ENCODE data around the gene ZDHHC22. TPM values are rescaled to one million over a fixed set of nuclear protein-coding genes. Genes with fewer than 3 reads are reported as not detected.

The ZDHHC22 gene
- total RNA-seq, 2 experiments from 2014 or later, result not detected

GRCh38 chr14:77158882-77159255 lies 17.3 kb upstream of the ZDHHC22 start:
- ChIA-PET CTCF (interaction anchor here (0.5 kb wide), 1 partner anchor 218 kb away, joined by 3 read pairs; no protein-coding TSS in a partner anchor), POLR2A (no interaction called here)

DNA sequence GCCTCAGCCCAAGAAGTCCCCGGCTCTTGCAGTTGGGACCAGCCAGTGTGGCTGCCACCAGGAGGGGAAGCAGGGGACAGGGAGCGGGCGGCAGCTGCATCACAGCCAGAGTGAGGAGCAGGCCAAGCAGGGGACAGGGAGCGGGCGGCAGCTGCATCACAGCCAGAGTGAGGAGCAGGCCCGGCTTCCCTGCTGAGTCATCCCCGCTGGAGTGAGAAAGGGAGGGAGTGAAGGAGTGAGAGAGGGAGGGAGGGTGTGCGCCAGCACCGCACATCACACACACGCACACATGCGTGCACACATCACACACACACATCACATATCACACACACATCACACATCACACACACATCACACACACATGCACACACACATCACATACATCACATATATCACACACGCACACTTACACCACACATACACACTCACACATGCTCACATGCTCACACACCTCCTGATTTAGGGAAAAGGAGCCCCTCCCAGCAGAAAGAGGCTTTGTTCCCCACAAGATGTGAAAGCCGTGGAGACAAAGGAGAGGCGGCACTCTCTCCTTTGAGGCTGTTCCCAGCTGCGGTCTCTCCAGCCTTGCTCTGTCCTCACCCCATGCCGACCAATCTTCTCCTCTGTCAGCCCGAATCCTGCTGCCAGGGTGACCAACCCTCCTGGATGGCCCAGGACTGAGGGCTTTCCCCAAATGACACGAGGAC lies 16.7 kb upstream of the ZDHHC22 start:
- CTCF ChIA-PET, result no interaction called here
- POLR2A ChIA-PET, result no interaction called here

DNA sequence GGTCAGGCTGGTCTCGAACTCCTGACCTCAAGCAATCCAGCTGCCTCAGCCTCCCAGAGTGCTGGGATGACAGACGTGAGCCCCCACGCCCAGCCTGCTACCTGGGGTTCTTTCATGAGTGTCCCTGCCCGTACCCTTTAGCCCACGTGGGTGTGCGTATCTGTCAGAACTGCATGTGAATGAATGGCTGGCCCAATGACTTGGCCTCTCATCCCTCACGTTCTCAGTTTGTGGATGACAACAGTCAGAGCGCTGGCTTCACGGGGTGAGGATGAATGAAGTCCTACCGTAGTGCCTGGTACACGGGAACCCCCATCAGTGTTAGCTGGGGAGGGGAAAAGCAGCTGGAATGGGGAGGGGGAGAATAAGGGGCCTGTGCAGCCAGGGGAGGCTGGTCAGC lies 16.1 kb upstream of the ZDHHC22 start:
- ChIA-PET POLR2A (no interaction called here), CTCF (no interaction called here)

GRCh38 chr14:77155083-77155482 lies 13.5 kb upstream of the ZDHHC22 start:
- CTCF ChIA-PET, result interaction anchor here (3.9 kb wide), 1 partner anchor 161 kb away, joined by 24 read pairs; no protein-coding TSS in a partner anchor
- POLR2A ChIA-PET, result no interaction called here

DNA sequence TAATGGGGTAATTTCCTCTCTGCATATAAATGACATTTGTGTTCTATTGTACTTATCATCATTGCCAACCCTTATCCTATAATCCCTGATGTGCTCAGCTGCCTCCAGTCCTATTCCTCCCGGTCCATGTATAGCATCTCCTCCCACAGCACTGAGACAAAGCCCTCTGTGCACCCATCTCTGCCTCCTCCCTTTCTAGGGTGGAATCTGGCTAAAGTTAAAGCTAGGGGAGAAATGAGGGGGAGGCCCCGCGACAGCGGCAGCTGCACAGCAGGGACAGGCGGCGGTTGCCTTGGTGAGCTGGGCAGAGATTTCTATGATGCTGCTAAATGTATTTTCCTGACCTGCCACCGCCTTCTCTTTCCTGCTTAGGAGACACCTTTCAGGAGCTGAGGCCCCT lies 12.8 kb upstream of the ZDHHC22 start:
- CTCF ChIA-PET, result interaction anchor here (1.1 to 3.9 kb wide), 2 partner anchors 14 to 162 kb away, joined by 3 to 24 read pairs; no protein-coding TSS in a partner anchor
- POLR2A ChIA-PET, result no interaction called here

DNA sequence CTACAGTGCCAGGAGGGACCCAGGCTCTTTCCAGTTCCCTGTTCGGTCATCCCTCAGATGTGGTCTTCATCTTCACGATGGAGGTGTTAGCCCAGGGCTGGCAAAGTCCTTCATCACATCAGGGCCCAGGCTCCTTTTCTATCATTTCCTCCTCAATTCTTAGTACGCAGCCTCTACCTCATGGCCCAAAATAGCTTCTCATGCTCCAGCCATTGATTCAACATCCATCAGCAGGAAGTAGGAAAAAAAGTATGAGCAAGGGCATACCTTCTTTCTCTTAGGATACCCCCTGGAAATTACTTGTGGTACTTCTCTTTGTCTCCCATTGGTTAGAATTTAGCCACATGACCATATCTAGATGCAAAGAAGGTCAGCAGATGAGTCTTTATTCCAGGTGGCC lies 12.2 kb upstream of the ZDHHC22 start:
- ChIA-PET POLR2A (no interaction called here), CTCF (interaction anchor here (0.7 to 3.9 kb wide), 4 partner anchors 9 to 162 kb away, joined by 3 to 24 read pairs (median 3); no protein-coding TSS in a partner anchor)

GRCh38 chr14:77151918-77152588 lies 10.5 kb upstream of the ZDHHC22 start:
- CTCF ChIA-PET, result interaction anchor here (0.6 to 3.9 kb wide), 8 partner anchors 10 to 276 kb away, joined by 3 to 24 read pairs (median 4); partner anchors contain the start of gene ZDHHC22
- POLR2A ChIA-PET, result interaction anchor here (0.5 kb wide), 1 partner anchor 169 kb away, joined by 3 read pairs; no protein-coding TSS in a partner anchor

- ChIA-PET CTCF (interaction anchor here (0.6 to 3.9 kb wide), 8 partner anchors 9 to 275 kb away, joined by 3 to 24 read pairs (median 4); partner anchors contain the start of gene ZDHHC22), POLR2A (no interaction called here)
Measured at GRCh38 chr14:77151245-77151644, 9.7 kb upstream of the ZDHHC22 start.

- ChIA-PET POLR2A (interaction anchor here (0.5 to 0.6 kb wide), 3 partner anchors 27 to 298 kb away, joined by 3 to 13 read pairs (median 3); no protein-coding TSS in a partner anchor), CTCF (interaction anchor here (0.6 to 1.5 kb wide), 3 partner anchors 12 to 845 kb away, joined by 3 to 4 read pairs (median 3); no protein-coding TSS in a partner anchor)
Measured at GRCh38 chr14:77148510-77149231, 7.1 kb upstream of the ZDHHC22 start.

DNA sequence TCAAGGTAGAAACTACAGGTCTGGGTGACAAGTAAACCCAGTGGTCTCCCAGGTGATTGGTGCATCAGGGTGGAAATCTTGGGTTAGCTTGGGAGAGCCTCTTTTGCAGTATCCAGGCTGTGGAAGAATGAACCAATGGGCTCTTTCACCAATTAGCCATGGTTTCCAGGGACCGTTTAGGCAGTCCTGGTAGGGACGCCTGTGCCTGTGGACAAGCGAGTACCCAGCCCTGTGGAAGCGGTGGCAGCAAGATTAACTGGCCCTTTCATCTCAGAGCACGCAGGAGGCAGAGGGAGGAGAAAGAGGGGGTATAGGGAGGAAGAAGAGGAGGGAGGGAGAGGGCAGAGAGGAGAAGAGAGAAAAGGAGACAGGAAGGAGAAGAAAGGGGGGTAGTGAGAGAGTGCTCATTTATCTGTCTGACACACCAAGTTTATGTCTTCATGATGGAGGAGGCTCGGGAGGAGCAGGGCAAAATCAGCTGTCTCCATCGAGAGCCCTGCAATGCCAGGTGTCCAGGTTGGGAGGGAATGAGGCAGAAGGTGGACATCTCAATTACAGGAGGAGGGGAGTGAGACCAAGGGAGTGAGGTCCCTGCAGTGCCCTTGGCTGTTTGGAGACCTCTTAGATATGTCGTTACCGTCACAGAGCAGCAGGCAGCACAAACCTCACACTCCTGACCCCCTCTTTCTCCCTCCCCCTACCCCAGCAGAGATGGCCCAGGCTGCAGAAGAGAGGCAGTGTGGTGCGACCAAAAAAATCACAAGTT lies 4.6 kb upstream of the ZDHHC22 start:
- ChIA-PET CTCF (no interaction called here), POLR2A (no interaction called here)

DNA sequence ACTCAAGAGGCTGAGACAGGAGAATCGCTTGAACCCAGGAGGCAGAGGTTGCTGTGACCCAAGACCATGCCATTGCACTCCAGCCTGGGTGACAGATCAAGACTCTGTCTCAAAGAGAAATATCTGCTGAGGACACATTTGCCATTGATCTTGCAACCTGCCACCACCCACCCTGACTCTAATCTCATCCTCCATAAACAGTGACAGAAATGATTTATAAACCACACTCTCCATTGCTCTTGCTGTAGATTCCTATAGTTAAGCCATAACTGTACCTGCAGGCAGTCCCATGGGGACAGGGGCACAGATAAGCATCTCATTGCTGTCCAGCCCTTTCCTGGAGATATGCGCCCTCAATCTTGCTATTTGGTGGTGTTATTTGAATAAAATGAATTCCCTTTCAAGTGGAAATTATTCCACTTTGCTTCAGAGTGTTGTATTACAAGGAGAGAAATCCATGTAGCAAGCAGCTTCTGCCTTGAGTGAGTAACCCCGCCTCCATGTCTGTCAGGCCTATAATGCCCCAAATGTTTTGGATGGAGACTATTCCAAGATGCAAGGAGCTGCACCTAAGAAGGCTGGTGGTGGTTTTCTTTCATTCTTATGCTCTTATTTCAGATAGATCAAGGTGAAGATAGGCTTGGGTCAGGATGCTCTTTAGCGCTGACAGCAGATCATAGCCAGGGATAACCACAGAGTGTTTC lies 3.0 kb upstream of the ZDHHC22 start:
- POLR2A ChIA-PET, result interaction anchor here (0.6 kb wide), 1 partner anchor 663 kb away, joined by 3 read pairs; no protein-coding TSS in a partner anchor

DNA sequence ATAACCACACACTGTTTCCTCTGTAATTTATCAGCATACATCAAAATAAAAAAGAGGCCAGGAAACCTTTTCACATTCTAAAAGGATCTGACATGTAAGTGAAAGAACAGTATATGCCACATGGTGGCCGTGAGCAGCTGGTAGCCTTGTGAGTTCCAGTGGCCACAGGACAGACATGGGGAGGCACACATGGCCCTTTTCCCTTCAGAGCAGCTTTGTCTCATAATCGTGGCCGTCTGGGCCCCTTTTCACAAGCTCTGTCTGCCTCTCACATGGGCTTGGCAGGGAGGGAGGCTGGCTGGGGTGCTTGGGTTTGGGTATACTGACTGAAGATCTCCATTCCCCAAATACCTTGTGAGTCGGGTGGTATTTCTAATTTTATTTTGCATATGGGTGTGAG lies 1.5 kb upstream of the ZDHHC22 start:
- POLR2A ChIA-PET, result no interaction called here

More for the DNA sequence above, 3.0 kb upstream of the ZDHHC22 start:
- CTCF ChIA-PET, result interaction anchor here (3.1 kb wide), 1 partner anchor 171 kb away, joined by 12 read pairs; no protein-coding TSS in a partner anchor

DNA sequence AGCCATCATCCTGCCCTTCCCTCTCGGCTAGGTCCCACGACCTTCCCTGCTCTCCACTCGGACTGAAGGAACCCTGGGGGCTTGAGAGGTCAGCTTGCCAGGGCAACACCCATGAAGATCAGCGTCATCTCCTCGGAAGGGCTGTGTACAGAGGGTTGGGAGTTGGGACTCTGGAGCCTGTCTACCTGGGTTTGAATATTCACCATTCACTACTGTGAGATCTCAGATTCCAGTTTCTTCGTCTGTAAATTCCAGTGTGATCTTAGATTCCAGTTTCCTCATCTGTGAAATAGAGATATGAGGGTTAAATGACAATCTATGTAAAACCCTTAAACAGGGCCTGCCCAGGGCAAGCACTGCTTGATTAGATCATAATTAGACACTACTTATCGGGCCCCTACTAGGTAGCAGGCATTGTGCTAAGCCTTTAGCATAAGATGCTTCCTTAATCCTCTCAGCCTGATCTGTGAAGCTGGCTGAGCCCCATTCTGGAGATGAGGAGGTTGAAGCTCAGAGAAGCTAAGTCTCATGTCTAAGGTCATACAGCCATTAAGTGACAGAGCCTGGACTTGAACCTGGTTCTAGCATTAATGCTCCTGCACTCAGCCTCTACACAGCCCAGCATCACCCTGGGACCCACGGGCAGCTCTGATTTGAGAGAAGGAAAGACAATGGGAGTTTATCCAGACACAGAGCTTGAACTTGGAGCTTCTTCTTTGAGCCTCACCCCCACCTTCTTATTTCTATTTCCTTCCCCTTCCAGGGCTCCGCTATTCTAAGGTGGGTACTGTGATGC lies 612 bp upstream of the ZDHHC22 start:
- POLR2A ChIA-PET, result no interaction called here
- CTCF ChIA-PET, result interaction anchor here (1.2 to 3.1 kb wide), 4 partner anchors 9 to 174 kb away, joined by 3 to 12 read pairs (median 4); no protein-coding TSS in a partner anchor

More for the DNA sequence above, 1.5 kb upstream of the ZDHHC22 start:
- CTCF ChIA-PET, result interaction anchor here (1.0 to 3.1 kb wide), 2 partner anchors 9 to 173 kb away, joined by 4 to 12 read pairs; no protein-coding TSS in a partner anchor

- POLR2A ChIA-PET, result no interaction called here
- CTCF ChIA-PET, result interaction anchor here (1.0 to 1.9 kb wide), 6 partner anchors 9 to 175 kb away, joined by 3 to 5 read pairs (median 4); no protein-coding TSS in a partner anchor
Measured at GRCh38 chr14:77140359-77141213, 1.0 kb downstream of the ZDHHC22 start.

DNA sequence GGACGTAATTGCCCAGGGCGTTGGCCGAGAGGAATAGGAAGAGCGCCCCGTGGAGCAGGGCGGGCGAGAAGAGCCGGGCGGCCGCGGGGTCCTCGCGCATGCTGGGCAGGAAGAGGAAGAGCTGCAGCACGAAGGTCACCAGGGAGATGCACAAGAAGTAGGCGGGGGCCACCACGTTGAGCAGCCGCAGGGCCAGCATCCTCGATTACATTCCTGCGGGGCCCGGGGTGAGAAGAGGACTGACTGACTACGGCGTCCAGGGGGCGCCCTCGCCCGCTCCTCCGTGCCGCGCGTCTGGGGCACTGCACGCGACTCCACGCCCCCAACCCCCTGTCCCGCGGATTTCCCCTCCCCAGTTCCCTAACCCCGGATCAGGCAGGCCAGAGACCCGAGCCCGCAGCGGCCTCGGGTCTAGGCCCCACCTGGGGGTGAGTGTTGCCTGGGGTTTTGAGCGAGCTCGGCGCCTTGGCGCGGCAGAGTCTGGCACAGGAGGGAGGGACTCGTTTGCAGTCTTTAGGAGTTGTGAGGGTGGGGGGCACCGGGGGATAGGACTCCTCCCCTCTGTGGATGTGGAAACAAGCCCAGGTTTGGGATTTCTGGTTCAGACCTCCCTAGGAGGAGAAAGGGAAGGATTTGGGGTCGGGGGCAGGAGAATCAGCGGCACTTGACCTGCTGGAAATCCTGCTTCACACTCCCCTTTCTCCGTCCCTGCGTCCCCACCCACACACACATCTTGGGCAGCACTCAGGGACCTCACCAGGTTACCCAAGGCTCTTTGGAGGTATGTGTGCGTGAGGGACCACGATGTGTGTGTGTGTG lies 1.8 kb downstream of the ZDHHC22 start:
- CTCF ChIA-PET, result interaction anchor here (0.6 to 1.9 kb wide), 6 partner anchors 10 to 181 kb away, joined by 3 to 5 read pairs (median 4); partner anchors contain the start of genes GSTZ1 and POMT2
- POLR2A ChIA-PET, result no interaction called here

GRCh38 chr14:77139022-77139421 lies 2.6 kb downstream of the ZDHHC22 start:
- CTCF ChIA-PET, result interaction anchor here (0.7 to 1.8 kb wide), 3 partner anchors 13 to 177 kb away, joined by 3 to 5 read pairs (median 5); no protein-coding TSS in a partner anchor
- POLR2A ChIA-PET, result no interaction called here
